Prostate gland (tissue), 2 donors: ENCODE data around the gene TPPP2.

Experiments used
- POLR2A ChIP-seq: fragments of 450-650 bp; IDR thresholded peaks from one replicate; pipeline ENCODE4 v1.6.1; 2016; ENCODE audit warnings: antibody characterized with exemption, mild to moderate bottlenecking
- POLR2AphosphoS5 ChIP-seq: sonication (generic); formaldehyde crosslinking; IDR thresholded peaks from one replicate; pipeline ENCODE4 v1.6.1; 2017; ENCODE audit warnings: antibody characterized with exemption
- TF ChIP-seq, protein P1 (sequence below), 4 experiments: fragments of 200-600 bp in 2 of 4; fragments of 450-650 bp in 2 of 4; sonication (generic) in 2 of 4; IDR thresholded peaks; 1 replicate in 3 of 4; 2 replicates in 1 of 4; pipeline ENCODE4 v1.5.1; 2016 to 2019; ENCODE audit warnings: antibody characterized with exemption in 4 of 4, mild to moderate bottlenecking in 2 of 4, moderate library complexity in 2 of 4

DNA sequence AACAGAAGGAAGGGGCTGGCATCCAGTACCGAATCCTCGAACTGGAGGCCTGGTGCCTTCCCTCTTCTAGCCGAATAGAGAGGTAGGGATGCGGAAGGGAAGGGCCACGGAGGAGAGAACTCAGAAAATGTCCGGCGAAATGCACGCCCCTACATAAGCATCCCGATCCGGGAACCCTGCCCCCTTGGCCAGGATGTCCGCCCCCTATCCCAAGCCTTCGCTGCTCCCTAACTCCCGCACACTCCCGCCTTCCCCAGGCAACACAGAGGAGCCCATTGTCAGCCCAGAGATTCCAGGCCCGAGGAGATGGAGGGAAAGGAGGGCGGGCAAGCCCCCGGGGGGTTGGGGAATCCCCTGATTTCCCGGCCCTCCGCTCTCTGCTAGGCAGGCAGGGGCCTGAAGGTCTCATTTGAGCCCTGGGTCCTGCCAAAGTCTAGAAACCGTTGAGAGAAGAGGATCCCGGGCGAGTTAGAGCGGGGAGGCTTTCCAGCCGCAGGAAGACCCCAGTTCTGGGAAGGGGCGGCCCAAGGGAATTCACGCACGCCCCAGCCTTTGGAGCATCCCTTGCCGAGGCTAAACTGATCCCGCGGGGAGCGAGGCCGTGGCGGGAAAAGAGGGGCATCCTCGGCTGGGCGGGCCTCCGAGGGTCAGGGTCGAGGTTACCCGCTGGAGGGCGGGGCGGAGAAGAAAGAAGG lies 39.5 kb downstream of the TPPP2 start:
- TF ChIP-seq, protein P1, sequence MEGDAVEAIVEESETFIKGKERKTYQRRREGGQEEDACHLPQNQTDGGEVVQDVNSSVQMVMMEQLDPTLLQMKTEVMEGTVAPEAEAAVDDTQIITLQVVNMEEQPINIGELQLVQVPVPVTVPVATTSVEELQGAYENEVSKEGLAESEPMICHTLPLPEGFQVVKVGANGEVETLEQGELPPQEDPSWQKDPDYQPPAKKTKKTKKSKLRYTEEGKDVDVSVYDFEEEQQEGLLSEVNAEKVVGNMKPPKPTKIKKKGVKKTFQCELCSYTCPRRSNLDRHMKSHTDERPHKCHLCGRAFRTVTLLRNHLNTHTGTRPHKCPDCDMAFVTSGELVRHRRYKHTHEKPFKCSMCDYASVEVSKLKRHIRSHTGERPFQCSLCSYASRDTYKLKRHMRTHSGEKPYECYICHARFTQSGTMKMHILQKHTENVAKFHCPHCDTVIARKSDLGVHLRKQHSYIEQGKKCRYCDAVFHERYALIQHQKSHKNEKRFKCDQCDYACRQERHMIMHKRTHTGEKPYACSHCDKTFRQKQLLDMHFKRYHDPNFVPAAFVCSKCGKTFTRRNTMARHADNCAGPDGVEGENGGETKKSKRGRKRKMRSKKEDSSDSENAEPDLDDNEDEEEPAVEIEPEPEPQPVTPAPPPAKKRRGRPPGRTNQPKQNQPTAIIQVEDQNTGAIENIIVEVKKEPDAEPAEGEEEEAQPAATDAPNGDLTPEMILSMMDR (IDR thresholded peaks at IDR 0.05) = no peak
- TF ChIP-seq POLR2A (no peak), POLR2AphosphoS5 (no peak)
